Measurements from ENCODE around the gene MYLK4. TPM values are rescaled to one million over a fixed set of nuclear protein-coding genes. Genes with fewer than 3 reads are reported as not detected.

The MYLK4 gene
- total and polyA plus RNA-seq, 4 donors, result 0.07 to 0.65 (median 0.39) TPM

- Histone ChIP-seq H3K27ac (ENCODE audit: low read depth in 1 of 2, low read length in 2 of 2) (no peak overlapping the region), H3K9me3 (ENCODE audit: control insufficient read depth in 4 of 4, low read length in 3 of 4) (no peaks in the 10 kb centered on the region), H3K36me3 (ENCODE audit: control insufficient read depth in 4 of 4, insufficient read depth in 3 of 4, low read depth in 1 of 4, low read length in 3 of 4) (no peaks in the 10 kb centered on the region), H3K4me3 (ENCODE audit: low read depth in 1 of 3, low read length in 3 of 3) (no peak overlapping the region), H3K27me3 (ENCODE audit: control insufficient read depth in 4 of 4, insufficient read depth in 4 of 4, low read length in 3 of 4) (no peaks in the 10 kb centered on the region), H3K4me1 (ENCODE audit: control insufficient read depth in 4 of 4, insufficient read depth in 4 of 4, low read length in 3 of 4) (no peaks in the 10 kb centered on the region), H3K9ac (ENCODE audit: low read depth in 1 of 2, low read length in 2 of 2) (no peak overlapping the region)
- WGBS, result 86% methylated on average over 8 of the region's 8 CpGs
- TF ChIP-seq MAX (IDR thresholded peaks at IDR 0.05) (no peak), SP1 (IDR thresholded peaks at IDR 0.05) (no peak), HNF4A (conservative IDR thresholded peaks at IDR 0.05) (no peak), CTCF (IDR thresholded peaks at IDR 0.05; ENCODE audit: low read depth, low read length, missing input control) (no peak), FOXA2 (IDR thresholded peaks at IDR 0.05) (no peak), EGR1 (IDR thresholded peaks at IDR 0.05; ENCODE audit: low read depth in 2 of 2) (no peak), HNF4G (IDR thresholded peaks at IDR 0.05) (no peak), REST (IDR thresholded peaks at IDR 0.05) (no peak), GABPA (IDR thresholded peaks at IDR 0.05 in 1 of 2, conservative IDR thresholded peaks at IDR 0.05 in 1 of 2) (no peak), NR2F2 (IDR thresholded peaks at IDR 0.05) (no peak), ATF3 (IDR thresholded peaks at IDR 0.05) (no peak), RXRA (IDR thresholded peaks at IDR 0.05) (no peak), RAD21 (IDR thresholded peaks at IDR 0.05) (no peak)
- TF ChIP-seq, protein P1, sequence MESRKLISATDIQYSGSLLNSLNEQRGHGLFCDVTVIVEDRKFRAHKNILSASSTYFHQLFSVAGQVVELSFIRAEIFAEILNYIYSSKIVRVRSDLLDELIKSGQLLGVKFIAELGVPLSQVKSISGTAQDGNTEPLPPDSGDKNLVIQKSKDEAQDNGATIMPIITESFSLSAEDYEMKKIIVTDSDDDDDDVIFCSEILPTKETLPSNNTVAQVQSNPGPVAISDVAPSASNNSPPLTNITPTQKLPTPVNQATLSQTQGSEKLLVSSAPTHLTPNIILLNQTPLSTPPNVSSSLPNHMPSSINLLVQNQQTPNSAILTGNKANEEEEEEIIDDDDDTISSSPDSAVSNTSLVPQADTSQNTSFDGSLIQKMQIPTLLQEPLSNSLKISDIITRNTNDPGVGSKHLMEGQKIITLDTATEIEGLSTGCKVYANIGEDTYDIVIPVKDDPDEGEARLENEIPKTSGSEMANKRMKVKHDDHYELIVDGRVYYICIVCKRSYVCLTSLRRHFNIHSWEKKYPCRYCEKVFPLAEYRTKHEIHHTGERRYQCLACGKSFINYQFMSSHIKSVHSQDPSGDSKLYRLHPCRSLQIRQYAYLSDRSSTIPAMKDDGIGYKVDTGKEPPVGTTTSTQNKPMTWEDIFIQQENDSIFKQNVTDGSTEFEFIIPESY (IDR thresholded peaks at IDR 0.05), result no peak
- DNase-seq (ENCODE audit: low spot score), result no peak
These were observed 25.2 kb downstream of the MYLK4 start for GRCh38 chr6:2725364-2725988.

GRCh38 chr6:2721219-2721618 lies 29.5 kb downstream of the MYLK4 start:
- TF ChIP-seq YY1 (IDR thresholded peaks at IDR 0.05), result no peak
- no peak for TF ChIP-seq SP1 (IDR thresholded peaks at IDR 0.05)
- no peak for TF ChIP-seq HNF4G (IDR thresholded peaks at IDR 0.05)
- no peak for TF ChIP-seq ATF3 (IDR thresholded peaks at IDR 0.05)
- Histone ChIP-seq H3K27ac (ENCODE audit: low read depth in 1 of 2, low read length in 2 of 2) (no peak overlapping the region), H3K27me3 (ENCODE audit: control insufficient read depth in 4 of 4, insufficient read depth in 4 of 4, low read length in 3 of 4) (no peaks in the 10 kb centered on the region), H3K4me1 (ENCODE audit: control insufficient read depth in 4 of 4, insufficient read depth in 4 of 4, low read length in 3 of 4) (peaks cover 0 to 2% (median under 1%) of the 10 kb centered on the region in 4 donors), H3K9me3 (ENCODE audit: control insufficient read depth in 4 of 4, low read length in 3 of 4) (no peaks in the 10 kb centered on the region), H3K36me3 (ENCODE audit: control insufficient read depth in 4 of 4, insufficient read depth in 3 of 4, low read depth in 1 of 4, low read length in 3 of 4) (no peaks in the 10 kb centered on the region), H3K9ac (ENCODE audit: low read depth in 1 of 2, low read length in 2 of 2) (no peak overlapping the region), H3K4me3 (ENCODE audit: low read depth in 1 of 3, low read length in 3 of 3) (no peak overlapping the region)
- WGBS, result 93% methylated on average over 3 of the region's 3 CpGs
- DNase-seq (ENCODE audit: low spot score), result no peak
